ENCODE measurements around the gene EEF1AKMT2.

Gene EEF1AKMT2

DNA sequence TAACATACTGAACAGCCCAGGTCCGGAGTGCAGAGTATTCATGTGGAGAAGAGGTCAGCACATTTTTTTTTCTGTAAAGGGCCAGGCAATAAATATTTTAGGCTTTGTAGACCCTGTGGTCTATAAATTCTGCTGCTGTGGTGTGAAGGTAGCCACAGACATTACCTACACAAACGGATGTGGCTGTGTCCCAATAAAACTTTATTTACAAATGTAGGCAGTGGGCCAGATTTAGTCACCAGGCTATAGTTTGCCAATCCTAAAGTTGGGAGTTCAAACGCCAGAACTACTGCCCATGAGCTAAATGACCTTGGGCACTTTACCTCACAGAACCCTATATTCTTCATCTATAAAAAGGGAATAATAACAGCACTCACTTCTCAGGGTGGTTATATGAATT lies 60.9 kb downstream of the EEF1AKMT2 start:
- DNase-seq (ENCODE audit: low spot score): no peak
- in situ Hi-C loops (cut with MboI; ENCODE audit: low pct_unique_long_range_greater_than_20kb, low sequenced_read_pairs, unreplicated experiment): loop anchor here (10.0 kb wide), 1 partner anchor 96 kb away; no protein-coding TSS in a partner anchor

DNA sequence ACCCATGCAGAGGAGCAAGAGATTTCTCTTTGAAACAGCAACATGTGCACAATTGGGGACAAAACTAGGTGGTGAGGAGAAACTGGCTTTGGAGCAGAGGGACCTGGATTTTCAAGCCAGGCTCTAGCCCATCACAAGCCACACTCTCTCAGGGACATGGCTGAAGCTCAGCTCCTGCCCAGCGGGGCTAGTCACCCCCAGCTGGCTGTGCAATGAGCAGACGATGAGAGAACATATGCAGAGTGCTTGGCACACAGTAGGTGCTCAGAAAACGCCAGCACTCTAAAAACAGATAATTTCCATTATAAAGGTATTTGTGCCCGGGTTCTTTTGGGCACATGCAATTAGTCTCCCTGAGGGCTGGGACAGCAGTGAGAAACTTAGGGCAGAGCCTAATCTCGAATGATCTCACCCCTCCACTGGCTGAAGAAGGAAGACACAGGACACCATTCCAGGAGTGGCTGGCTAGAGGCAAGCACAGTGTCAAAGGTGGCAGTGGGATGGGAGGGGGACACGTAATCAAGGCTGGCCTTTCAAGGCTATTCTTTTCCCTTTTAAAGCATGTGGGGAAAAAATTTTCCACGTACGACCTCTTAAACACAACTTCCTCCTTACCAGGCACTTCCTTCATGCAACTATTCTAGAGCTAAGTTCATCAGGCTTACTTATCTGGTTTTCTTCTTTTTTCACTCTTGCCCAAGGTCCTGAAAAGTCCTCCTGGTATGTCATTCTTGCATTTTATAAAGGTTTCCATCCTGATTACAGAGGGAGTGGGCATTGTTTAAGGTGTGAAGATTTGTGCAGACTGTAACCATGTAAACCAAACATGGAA lies 62.6 kb downstream of the EEF1AKMT2 start:
- DNase-seq (ENCODE audit: low spot score): no peak
- TF ChIP-seq, protein P1, sequence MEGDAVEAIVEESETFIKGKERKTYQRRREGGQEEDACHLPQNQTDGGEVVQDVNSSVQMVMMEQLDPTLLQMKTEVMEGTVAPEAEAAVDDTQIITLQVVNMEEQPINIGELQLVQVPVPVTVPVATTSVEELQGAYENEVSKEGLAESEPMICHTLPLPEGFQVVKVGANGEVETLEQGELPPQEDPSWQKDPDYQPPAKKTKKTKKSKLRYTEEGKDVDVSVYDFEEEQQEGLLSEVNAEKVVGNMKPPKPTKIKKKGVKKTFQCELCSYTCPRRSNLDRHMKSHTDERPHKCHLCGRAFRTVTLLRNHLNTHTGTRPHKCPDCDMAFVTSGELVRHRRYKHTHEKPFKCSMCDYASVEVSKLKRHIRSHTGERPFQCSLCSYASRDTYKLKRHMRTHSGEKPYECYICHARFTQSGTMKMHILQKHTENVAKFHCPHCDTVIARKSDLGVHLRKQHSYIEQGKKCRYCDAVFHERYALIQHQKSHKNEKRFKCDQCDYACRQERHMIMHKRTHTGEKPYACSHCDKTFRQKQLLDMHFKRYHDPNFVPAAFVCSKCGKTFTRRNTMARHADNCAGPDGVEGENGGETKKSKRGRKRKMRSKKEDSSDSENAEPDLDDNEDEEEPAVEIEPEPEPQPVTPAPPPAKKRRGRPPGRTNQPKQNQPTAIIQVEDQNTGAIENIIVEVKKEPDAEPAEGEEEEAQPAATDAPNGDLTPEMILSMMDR (IDR thresholded peaks at IDR 0.05; ENCODE audit: extremely low read depth, insufficient read depth, missing control alignments): no peak
- in situ Hi-C loops (cut with MboI; ENCODE audit: low pct_unique_long_range_greater_than_20kb, low sequenced_read_pairs, unreplicated experiment): no loop called here

More for the DNA sequence above, 60.9 kb downstream of the EEF1AKMT2 start:
- TF ChIP-seq, protein P1 (IDR thresholded peaks at IDR 0.05; ENCODE audit: extremely low read depth, insufficient read depth, missing control alignments): no peak

GRCh38 chr10:124728071-124728829 lies 63.4 kb downstream of the EEF1AKMT2 start:
- TF ChIP-seq, protein P1 (IDR thresholded peaks at IDR 0.05; ENCODE audit: extremely low read depth, insufficient read depth, missing control alignments): no peak
- no peak for DNase-seq (ENCODE audit: low spot score)
- in situ Hi-C loops (cut with MboI; ENCODE audit: low pct_unique_long_range_greater_than_20kb, low sequenced_read_pairs, unreplicated experiment): no loop called here

DNA sequence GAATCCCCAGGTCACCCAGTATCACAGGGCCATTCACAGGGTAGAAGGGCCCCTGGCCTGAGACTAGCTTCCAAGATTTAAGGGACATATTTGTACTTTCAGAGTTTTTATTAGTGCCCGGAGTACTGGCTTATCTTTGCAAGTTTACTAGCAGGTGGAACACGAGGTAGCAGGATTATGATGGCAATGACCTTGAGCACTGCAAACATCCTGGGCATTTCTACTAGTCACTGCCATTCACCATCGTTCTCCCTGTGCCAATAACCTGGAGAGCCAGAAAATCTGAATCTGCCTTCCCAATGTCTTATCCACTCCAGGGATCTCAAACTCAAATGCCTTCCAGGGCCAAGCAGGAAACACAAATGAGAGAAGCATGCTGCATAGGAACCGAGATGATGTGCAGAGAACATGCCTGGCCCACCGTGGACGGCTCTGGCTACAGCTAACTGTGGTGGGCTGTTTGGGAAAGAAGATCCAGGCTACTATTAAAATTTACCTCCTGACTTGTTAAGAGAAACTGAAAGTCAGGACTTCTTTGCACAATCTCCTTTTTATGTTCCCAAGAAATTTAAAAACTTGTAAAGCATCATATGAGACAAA lies 64.2 kb downstream of the EEF1AKMT2 start:
- in situ Hi-C loops (cut with MboI; ENCODE audit: low pct_unique_long_range_greater_than_20kb, low sequenced_read_pairs, unreplicated experiment): no loop called here
- TF ChIP-seq, protein P1 (IDR thresholded peaks at IDR 0.05; ENCODE audit: extremely low read depth, insufficient read depth, missing control alignments): no peak
- no peak for DNase-seq (ENCODE audit: low spot score)

GRCh38 chr10:124725791-124726190 lies 65.9 kb downstream of the EEF1AKMT2 start:
- TF ChIP-seq, protein P1 (IDR thresholded peaks at IDR 0.05; ENCODE audit: extremely low read depth, insufficient read depth, missing control alignments): no peak
- no peak for DNase-seq (ENCODE audit: low spot score)
- in situ Hi-C loops (cut with MboI; ENCODE audit: low pct_unique_long_range_greater_than_20kb, low sequenced_read_pairs, unreplicated experiment): no loop called here

DNA sequence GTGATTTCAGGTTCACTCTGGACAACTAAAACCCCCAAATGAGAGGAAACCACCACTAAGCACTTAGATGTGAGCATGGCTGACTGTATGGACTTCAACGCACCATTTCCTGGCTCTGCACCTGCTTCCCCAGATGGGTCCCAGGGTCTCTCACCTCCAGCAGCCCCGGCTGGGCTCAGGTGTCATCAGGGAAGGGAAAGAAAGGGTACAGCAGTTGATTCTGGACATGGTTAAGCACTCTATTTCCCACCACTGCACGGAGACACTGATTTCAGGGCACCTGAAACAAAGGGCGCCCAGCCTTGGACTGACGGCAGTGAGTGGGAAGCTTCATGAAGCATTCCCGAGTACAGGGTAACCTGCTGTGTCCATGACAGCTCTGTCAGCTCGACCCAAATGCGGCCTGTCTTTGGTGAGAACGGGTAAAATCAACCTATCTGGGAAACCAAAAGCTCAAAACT lies 66.5 kb downstream of the EEF1AKMT2 start:
- TF ChIP-seq, protein P1 (IDR thresholded peaks at IDR 0.05; ENCODE audit: extremely low read depth, insufficient read depth, missing control alignments): no peak
- in situ Hi-C loops (cut with MboI; ENCODE audit: low pct_unique_long_range_greater_than_20kb, low sequenced_read_pairs, unreplicated experiment): no loop called here
- no peak for DNase-seq (ENCODE audit: low spot score)
